Mesenteric fat pad (tissue), 1 donor: ENCODE results near the gene KBTBD8. TPM values are rescaled to one million over a fixed set of nuclear protein-coding genes. Genes with fewer than 3 reads are reported as not detected.

ENCODE experiments used
- DNase-seq: peaks from one replicate; pipeline ENCODE4 v3.0.0-alpha.2; 2020; ENCODE audit warnings: low spot score
- total RNA-seq: library from RNA; stranded (reverse); fragmentation: NEBNext Ultra II Directional; extraction: Animal tissue kit (Norgen Biotek cat#: 25700); gene quantifications from one replicate; pipeline ENCODE4 v1.2.1, GENCODE V29; 2021
- donor health status: DM: yes; HTN: yes; CAD: no.

Gene KBTBD8
- total RNA-seq, 1 donor from 2014 or later: 1.8 TPM

GRCh38 chr3:67033079-67033478 lies 35.0 kb downstream of the KBTBD8 start:
- no peak for DNase-seq

GRCh38 chr3:67034371-67034770 lies 36.3 kb downstream of the KBTBD8 start:
- no peak for DNase-seq

GRCh38 chr3:67037615-67038014 lies 39.5 kb downstream of the KBTBD8 start:
- no peak for DNase-seq

- DNase-seq: no peak
These were observed 46.2 kb downstream of the KBTBD8 start for GRCh38 chr3:67044295-67044694.

- no peak for DNase-seq
These were observed 46.8 kb downstream of the KBTBD8 start for GRCh38 chr3:67044955-67045354.

- no peak for DNase-seq
These were observed 47.8 kb downstream of the KBTBD8 start for GRCh38 chr3:67045711-67046465.

GRCh38 chr3:67047051-67047450 lies 48.9 kb downstream of the KBTBD8 start:
- no peak for DNase-seq

- no peak for DNase-seq
These were observed 50.1 kb downstream of the KBTBD8 start for GRCh38 chr3:67048067-67048714.

GRCh38 chr3:67048715-67049074 lies 50.6 kb downstream of the KBTBD8 start:
- no peak for DNase-seq

- DNase-seq: no peak
These were observed 61.3 kb downstream of the KBTBD8 start for GRCh38 chr3:67059443-67059842.
